Lower lobe of right lung (tissue), 2 donors: ENCODE data around the gene PIGM. TPM values are rescaled to one million over a fixed set of nuclear protein-coding genes. Genes with fewer than 3 reads are reported as not detected.

Source experiments
- ATAC-seq, 2 donors: fragments of 200-7000 bp; cut with Tn5 transposase; one replicate each; pipeline ENCODE4 v1.9.1; 2020 to 2022; ENCODE audit warnings: mild to moderate bottlenecking in 2 of 2, moderate library complexity in 2 of 2
- DNase-seq: peaks from one replicate; pipeline ENCODE4 v3.0.0-alpha.2; 2020
- H3K27ac ChIP-seq: fragments of 200-600 bp; one replicate; pipeline ENCODE4 v1.8.0; 2022
- H3K27me3 ChIP-seq: fragments of 200-600 bp; one replicate; pipeline ENCODE4 v1.8.0; 2022; ENCODE audit warnings: low read depth
- H3K36me3 ChIP-seq: fragments of 200-600 bp; one replicate; pipeline ENCODE4 v1.8.0; 2022; ENCODE audit warnings: mild to moderate bottlenecking
- H3K4me1 ChIP-seq: fragments of 200-600 bp; one replicate; pipeline ENCODE4 v1.8.0; 2022
- H3K4me3 ChIP-seq: fragments of 200-600 bp; one replicate; pipeline ENCODE4 v1.8.0; 2022; ENCODE audit warnings: mild to moderate bottlenecking
- H3K9me3 ChIP-seq: fragments of 200-600 bp; one replicate; pipeline ENCODE4 v1.8.0; 2022
- CTCF ChIP-seq: fragments of 200-600 bp; IDR thresholded peaks from one replicate; pipeline ENCODE4 v1.8.0; 2022; ENCODE audit warnings: antibody characterized with exemption, mild to moderate bottlenecking
- intact Hi-C: fragments of 100-400 bp; cut with DNase I; formaldehyde crosslinking; loops from one replicate; pipeline ENCODE4 v1.11.0; 2022
- total RNA-seq: library from RNA; stranded (reverse); fragmentation: NEBNext Ultra II Directional; extraction: Animal tissue kit (Norgen Biotek cat#: 25700); gene quantifications from one replicate; pipeline ENCODE4 v1.2.1, GENCODE V29; 2021
- donor health status: DM: no; HTN: yes; CAD: no; lungs with severe emphysema.

PIGM gene
- total RNA-seq, 1 donor from 2014 or later = 6.9 TPM

GRCh38 chr1:159986093-159986492 lies 45.7 kb downstream of the PIGM start:
- H3K9me3 ChIP-seq = no peaks in the 10 kb centered on the region
- no peak for TF ChIP-seq CTCF
- intact Hi-C loops = no loop called here
- H3K4me1 ChIP-seq = no peaks in the 10 kb centered on the region
- no peak overlapping the region for H3K4me3 ChIP-seq
- no peaks in the 10 kb centered on the region for H3K27me3 ChIP-seq
- H3K27ac ChIP-seq = no peak overlapping the region
- no peak for DNase-seq
- ATAC-seq = no peak
- H3K36me3 ChIP-seq = no peaks in the 10 kb centered on the region

DNA sequence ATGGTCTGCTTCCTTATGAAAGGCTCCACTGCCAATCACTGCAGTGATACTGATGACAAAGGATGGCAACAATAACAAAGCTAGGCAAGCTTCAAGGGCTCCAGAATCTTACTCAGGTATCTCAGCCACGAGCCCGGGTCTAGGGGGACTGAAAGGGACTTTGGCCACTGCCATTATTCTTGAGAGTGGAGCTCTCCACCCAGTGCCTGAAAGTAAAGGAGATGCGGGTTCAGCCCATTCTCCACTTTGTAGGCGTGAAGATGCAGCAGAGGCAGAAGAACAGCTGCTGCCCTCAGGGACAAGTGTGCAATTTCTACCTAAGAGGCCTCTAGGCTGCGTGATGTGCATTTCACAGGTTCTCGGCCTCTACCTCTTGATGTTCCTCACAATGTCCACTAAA lies 46.3 kb downstream of the PIGM start:
- no peak for DNase-seq
- Histone ChIP-seq H3K36me3 (no peaks in the 10 kb centered on the region), H3K9me3 (no peaks in the 10 kb centered on the region), H3K4me1 (no peaks in the 10 kb centered on the region), H3K27ac (no peak overlapping the region), H3K4me3 (no peak overlapping the region), H3K27me3 (no peaks in the 10 kb centered on the region)
- no peak for TF ChIP-seq CTCF
- ATAC-seq = no peak
- intact Hi-C loops = no loop called here

DNA sequence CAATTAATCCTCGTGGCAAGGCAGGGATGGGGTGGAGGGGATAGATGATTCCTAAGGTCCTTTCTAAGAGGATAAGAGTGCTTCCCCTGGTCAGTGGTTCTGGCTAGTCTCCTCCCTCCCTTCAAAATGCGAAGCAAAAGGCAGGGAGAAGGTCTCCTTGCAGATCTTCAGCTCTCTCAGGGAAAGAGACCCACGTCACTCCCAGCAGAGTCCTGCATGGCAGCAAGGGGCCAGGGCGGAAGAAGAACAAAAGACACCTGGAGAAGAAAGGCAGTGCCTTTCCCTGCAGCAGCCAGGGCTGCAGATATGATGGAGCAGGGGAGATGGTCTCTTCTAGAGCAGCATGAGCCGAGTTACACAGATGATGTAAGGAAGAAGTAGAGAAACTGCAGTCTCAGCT lies 48.1 kb downstream of the PIGM start:
- Histone ChIP-seq H3K4me1 (no peaks in the 10 kb centered on the region), H3K9me3 (no peaks in the 10 kb centered on the region), H3K27ac (no peak overlapping the region), H3K36me3 (no peaks in the 10 kb centered on the region), H3K4me3 (no peak overlapping the region), H3K27me3 (no peaks in the 10 kb centered on the region)
- ATAC-seq = no peak
- intact Hi-C loops = no loop called here
- DNase-seq = no peak
- no peak for TF ChIP-seq CTCF

DNA sequence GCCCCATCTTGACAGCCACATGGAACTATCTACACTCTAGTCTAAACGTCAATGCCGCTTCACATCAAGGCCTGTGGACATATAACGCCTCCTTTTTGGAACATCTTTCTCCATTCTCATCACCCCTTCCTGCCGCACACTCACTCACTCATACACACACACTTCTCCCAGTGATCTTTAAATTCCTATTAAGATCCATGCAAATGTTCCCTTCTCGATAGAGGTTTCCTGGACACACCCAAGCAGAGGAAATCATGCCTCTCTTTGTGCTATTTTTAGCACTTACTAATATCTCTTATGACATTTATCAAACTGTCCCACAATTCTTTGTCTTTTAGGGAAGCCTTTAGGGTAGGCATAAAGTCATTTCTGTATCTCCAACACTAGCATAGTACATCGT lies 49.5 kb downstream of the PIGM start:
- no peaks in the 10 kb centered on the region for H3K4me1 ChIP-seq
- no peak for ATAC-seq
- DNase-seq = no peak
- no peak for TF ChIP-seq CTCF
- no peak overlapping the region for H3K4me3 ChIP-seq
- H3K36me3 ChIP-seq = no peaks in the 10 kb centered on the region
- intact Hi-C loops = no loop called here
- H3K27me3 ChIP-seq = no peaks in the 10 kb centered on the region
- no peak overlapping the region for H3K27ac ChIP-seq
- H3K9me3 ChIP-seq = no peaks in the 10 kb centered on the region

- Histone ChIP-seq H3K4me1 (no peaks in the 10 kb centered on the region), H3K27ac (no peak overlapping the region), H3K9me3 (no peaks in the 10 kb centered on the region), H3K27me3 (no peaks in the 10 kb centered on the region), H3K36me3 (no peaks in the 10 kb centered on the region), H3K4me3 (no peak overlapping the region)
- DNase-seq (no peak), ATAC-seq (no peak)
- intact Hi-C loops = no loop called here
- no peak for TF ChIP-seq CTCF
Measured at GRCh38 chr1:159981351-159982055, 50.3 kb downstream of the PIGM start.
